ENCODE measurements around the gene FN3K.

FN3K gene

DNA sequence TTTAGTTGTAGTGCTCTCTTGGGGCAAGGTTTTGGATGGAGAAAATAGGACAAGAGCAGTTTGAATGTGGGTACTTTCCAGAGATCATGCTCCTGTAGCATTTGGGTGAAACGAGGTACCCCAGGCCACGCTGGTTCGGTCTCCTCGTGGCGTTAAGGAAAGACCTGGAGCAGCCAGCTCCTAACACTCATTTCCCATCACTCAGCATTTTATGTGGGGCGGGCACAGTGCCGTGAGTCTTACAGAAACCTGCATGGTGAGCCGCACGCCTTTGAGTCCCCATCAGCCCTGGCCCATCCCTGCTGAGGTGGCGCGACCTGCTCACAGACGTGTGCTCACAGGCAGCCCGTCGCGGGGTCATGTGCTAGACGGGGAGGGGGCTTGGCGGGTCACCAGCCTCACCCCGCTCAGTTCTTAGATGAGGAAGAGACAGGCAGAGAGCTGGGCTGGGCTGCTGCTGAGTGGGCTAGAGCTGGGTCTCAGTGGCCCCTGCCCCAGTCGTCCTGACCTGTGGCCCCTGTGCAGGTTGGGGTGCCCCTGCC lies 53.7 kb downstream of the FN3K start:
- no peak for DNase-seq (ENCODE audit: low spot score)
- in situ Hi-C loops (cut with MboI; ENCODE audit: low pct_unique_long_range_greater_than_20kb, low sequenced_read_pairs, unreplicated experiment): no loop called here
- TF ChIP-seq, protein P1, sequence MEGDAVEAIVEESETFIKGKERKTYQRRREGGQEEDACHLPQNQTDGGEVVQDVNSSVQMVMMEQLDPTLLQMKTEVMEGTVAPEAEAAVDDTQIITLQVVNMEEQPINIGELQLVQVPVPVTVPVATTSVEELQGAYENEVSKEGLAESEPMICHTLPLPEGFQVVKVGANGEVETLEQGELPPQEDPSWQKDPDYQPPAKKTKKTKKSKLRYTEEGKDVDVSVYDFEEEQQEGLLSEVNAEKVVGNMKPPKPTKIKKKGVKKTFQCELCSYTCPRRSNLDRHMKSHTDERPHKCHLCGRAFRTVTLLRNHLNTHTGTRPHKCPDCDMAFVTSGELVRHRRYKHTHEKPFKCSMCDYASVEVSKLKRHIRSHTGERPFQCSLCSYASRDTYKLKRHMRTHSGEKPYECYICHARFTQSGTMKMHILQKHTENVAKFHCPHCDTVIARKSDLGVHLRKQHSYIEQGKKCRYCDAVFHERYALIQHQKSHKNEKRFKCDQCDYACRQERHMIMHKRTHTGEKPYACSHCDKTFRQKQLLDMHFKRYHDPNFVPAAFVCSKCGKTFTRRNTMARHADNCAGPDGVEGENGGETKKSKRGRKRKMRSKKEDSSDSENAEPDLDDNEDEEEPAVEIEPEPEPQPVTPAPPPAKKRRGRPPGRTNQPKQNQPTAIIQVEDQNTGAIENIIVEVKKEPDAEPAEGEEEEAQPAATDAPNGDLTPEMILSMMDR (IDR thresholded peaks at IDR 0.05; ENCODE audit: extremely low read depth, insufficient read depth, missing control alignments): no peak

DNA sequence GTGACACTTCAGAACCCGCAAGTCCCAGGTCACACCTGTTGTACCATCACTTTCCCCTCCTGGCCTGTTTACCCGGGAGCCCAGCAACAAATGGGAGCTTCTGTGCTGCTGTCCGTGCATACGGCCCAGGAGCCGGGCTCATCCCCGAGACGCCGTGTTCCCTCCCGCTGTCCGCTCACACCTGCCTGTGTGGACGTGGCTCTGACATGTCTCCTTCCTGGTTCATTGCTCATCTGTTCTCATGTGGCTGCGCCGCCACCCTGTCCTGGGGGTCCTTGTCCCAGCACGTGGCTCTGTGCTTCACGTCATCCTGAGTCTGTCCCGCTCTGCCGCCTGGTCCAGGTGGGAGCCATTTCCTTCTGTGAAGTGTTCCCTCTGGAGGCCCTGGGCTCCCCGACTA lies 54.4 kb downstream of the FN3K start:
- TF ChIP-seq, protein P1 (IDR thresholded peaks at IDR 0.05; ENCODE audit: extremely low read depth, insufficient read depth, missing control alignments): no peak
- in situ Hi-C loops (cut with MboI; ENCODE audit: low pct_unique_long_range_greater_than_20kb, low sequenced_read_pairs, unreplicated experiment): no loop called here
- no peak for DNase-seq (ENCODE audit: low spot score)

DNA sequence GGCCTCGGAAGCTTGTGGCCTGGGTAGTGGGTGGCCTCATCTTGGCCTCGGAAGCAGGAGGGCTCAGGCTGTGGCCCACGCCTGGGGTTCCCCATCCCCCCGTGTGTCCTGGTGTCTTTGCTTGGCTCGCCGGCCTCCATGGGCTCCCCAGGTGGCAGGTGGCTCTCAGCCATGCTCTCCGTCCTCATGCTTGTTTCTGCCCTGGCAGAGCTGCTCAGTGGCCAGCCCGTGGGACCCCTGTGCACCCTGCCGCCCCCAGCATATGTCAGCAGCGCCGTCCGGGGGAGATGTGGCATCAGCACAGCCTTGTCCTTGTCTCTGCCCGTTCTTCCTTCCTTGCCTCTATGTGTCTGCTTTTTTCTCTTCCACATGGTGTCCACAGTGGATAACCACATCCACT lies 55.0 kb downstream of the FN3K start:
- in situ Hi-C loops (cut with MboI; ENCODE audit: low pct_unique_long_range_greater_than_20kb, low sequenced_read_pairs, unreplicated experiment): no loop called here
- DNase-seq (ENCODE audit: low spot score): no peak
- TF ChIP-seq, protein P1 (IDR thresholded peaks at IDR 0.05; ENCODE audit: extremely low read depth, insufficient read depth, missing control alignments): no peak

DNA sequence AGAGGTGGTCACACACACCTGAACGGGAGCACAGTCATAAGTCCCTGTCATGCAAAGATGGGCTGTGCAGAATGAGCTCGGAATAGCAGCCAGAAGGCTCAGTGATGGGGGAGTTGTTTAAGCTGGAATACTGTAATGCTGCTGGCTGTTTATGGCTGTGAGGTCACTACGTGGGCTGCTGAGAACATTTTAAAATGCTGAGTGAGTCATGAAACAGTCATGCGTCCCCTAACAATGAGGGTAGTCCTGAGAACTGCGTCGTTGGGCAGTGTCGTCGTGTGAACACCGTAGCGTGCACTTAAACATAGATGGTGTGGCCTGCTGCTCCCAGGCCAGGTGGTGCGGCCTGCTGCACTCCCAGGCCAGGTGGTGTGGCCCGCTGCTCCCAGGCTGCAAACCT lies 56.1 kb downstream of the FN3K start:
- TF ChIP-seq, protein P1 (IDR thresholded peaks at IDR 0.05; ENCODE audit: extremely low read depth, insufficient read depth, missing control alignments): no peak
- no peak for DNase-seq (ENCODE audit: low spot score)
- in situ Hi-C loops (cut with MboI; ENCODE audit: low pct_unique_long_range_greater_than_20kb, low sequenced_read_pairs, unreplicated experiment): no loop called here

DNA sequence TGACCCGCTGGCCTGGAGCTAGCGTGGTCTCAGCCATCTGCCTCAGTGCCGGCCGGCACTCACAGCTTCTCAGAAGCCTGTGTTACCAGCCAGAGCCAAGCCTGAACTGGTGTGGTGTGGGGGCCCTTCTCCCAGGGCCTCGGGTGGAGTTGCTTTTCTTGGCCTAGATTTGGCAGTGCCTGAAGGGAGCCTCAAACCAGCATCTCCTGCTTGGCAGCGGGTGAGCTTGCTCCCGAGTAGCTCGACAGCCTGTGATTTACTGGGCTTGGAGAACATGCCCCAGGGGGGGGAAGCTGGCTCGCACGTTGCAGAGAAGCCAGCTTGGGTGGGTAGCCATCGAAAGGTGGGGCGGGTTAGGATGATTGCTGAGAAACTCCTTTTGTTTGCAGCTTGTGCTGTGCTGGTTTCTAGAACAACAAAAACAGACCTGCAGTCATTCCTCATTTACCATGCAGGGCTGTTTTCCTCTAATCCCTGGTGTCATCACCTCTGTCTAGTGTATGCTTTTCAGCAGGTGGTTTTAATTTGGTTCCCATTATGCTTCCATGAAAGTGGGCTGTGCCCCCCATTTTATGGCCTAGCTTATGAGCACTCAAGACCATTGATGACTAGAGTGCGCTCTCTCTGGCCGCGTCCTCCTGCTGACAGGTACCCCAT lies 58.7 kb downstream of the FN3K start:
- TF ChIP-seq, protein P1 (IDR thresholded peaks at IDR 0.05; ENCODE audit: extremely low read depth, insufficient read depth, missing control alignments): no peak
- in situ Hi-C loops (cut with MboI; ENCODE audit: low pct_unique_long_range_greater_than_20kb, low sequenced_read_pairs, unreplicated experiment): no loop called here
- DNase-seq (ENCODE audit: low spot score): no peak

DNA sequence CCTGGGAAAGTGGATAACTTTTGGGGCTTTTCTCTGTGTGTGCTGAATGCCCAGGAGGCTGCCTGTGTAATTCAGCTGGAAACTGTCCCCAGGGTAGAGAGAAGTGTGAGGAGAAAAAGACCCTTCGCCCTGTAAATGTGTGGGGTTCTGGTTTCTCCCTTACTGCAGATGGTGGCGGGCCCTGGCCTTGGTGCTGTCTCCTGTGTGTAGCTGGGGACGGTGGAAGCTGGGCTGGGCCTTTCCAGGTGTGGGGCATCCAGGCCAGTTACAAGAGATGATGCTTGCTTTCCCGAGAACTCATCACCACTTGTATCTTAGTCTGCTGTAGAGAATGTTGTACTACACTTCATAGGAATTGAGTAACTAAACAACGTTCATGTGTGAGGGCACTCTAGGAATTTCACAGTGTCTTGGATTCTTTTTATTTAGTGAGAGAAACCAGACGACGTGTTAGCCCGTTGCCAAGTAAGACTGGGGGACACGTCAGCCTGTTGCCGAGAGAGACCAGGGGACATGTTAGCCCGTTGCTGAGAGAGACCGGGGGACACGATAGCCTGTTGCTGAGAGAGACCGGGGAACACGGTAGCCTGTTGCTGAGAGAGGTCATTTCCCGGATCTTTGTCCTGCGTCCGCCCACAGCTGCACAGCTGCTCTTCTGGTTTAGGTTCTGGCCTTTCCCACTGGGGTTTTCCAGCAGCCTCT lies 59.5 kb downstream of the FN3K start:
- in situ Hi-C loops (cut with MboI; ENCODE audit: low pct_unique_long_range_greater_than_20kb, low sequenced_read_pairs, unreplicated experiment): no loop called here
- TF ChIP-seq, protein P1 (IDR thresholded peaks at IDR 0.05; ENCODE audit: extremely low read depth, insufficient read depth, missing control alignments): no peak
- no peak for DNase-seq (ENCODE audit: low spot score)

Data from GM13977 (cell line).